ENCODE data around the gene INSM2. TPM values are rescaled to one million over a fixed set of nuclear protein-coding genes. Genes with fewer than 3 reads are reported as not detected.

Gene INSM2
- polyA plus RNA-seq, 1 donor (not counting 4 experiments of a cell fraction or from before 2014, with no cell fraction given) = not detected

DNA sequence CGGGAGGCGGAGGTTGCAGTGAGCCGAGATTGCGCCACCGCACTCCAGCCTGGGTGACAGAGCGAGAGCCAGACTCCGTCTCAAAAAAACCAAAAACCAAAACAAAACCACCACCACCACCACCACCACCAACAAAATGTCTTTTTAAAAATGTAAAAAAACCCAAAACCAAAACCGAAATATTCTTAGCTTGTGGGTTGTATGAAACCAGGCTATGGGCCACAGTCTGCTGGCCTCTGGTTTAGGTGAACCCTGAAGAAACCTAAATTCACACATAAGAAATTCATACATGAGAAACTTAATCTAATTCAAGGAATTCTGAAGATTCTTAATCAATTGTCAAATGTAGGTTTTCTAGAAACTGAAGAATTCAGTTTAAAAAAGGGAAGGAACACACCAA lies 37.6 kb downstream of the INSM2 start:
- Histone ChIP-seq H3K9me1 (ENCODE audit: control insufficient read depth, extremely low read depth, insufficient read depth, low read length) (no peaks in the 10 kb centered on the region), H3K79me2 (ENCODE audit: control insufficient read depth, insufficient read depth, low read length) (no peaks in the 10 kb centered on the region), H3K27me3 (ENCODE audit: control insufficient read depth, extremely low read depth, insufficient read depth, low read length) (no peaks in the 10 kb centered on the region), H3K27ac (ENCODE audit: control insufficient read depth, insufficient read depth, low read length) (no peak overlapping the region), H3K4me2 (ENCODE audit: control insufficient read depth, extremely low read depth, insufficient read depth, low read depth, low read length) (no peak overlapping the region), H3K9me3 (ENCODE audit: control insufficient read depth, low read depth, low read length) (no peaks in the 10 kb centered on the region), H3K4me3 (ENCODE audit: control insufficient read depth in 2 of 3, extremely low read depth in 1 of 3, insufficient read depth in 2 of 3, low read depth in 1 of 3, low read length in 3 of 3) (no peak overlapping the region), H3K36me3 (ENCODE audit: control insufficient read depth in 2 of 2, extremely low read depth in 1 of 2, insufficient read depth in 2 of 2, low read length in 2 of 2) (no peaks in the 10 kb centered on the region), H3K4me1 (ENCODE audit: control insufficient read depth, extremely low read depth, insufficient read depth, low read length) (no peaks in the 10 kb centered on the region), H2AFZ (ENCODE audit: control insufficient read depth, low read length) (no peak overlapping the region), H4K20me1 (ENCODE audit: control insufficient read depth, extremely low read depth, insufficient read depth, low read length) (no peaks in the 10 kb centered on the region), H3K9ac (ENCODE audit: control insufficient read depth, extremely low read depth, insufficient read depth, low read length) (no peak overlapping the region)
- no peak for DNase-seq (ENCODE audit: low read depth, low spot score)
- no peak for FAIRE-seq
- dilution Hi-C loops (cut with MboI; ENCODE audit: extremely low pct_ligation_motif_present, low sequenced_read_pairs) = no loop called here
- TF ChIP-seq EZH2 (IDR thresholded peaks at IDR 0.05; ENCODE audit: low read length) = no peak
- no peak for TF ChIP-seq CTCF (optimal IDR thresholded peaks at IDR 0.05 in 1 of 3, IDR thresholded peaks at IDR 0.05 in 1 of 3, conservative IDR thresholded peaks at IDR 0.05 in 1 of 3; ENCODE audit: extremely low read depth in 1 of 3, insufficient read depth in 2 of 3, low read length in 3 of 3)

DNA sequence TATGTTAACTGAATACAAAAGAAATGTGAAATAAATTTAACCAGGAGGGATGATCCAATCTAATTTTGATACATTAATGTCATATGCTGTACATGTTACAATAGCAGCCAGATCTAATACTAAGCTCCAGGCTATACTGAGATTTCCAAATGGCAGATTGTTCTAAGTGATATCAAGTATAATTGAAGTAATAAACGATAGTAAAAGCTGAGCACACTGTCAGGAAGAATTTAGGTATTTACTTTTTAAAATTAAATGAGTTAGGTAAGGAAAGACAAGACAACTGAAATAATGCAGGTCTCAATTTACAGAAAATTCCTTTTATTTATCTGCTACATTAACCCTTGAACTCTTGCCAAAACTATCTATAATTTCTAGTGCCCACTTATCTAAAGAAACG lies 39.9 kb downstream of the INSM2 start:
- H3K9me1 ChIP-seq (ENCODE audit: control insufficient read depth, extremely low read depth, insufficient read depth, low read length) = no peaks in the 10 kb centered on the region
- H3K27me3 ChIP-seq (ENCODE audit: control insufficient read depth, extremely low read depth, insufficient read depth, low read length) = no peaks in the 10 kb centered on the region
- H3K36me3 ChIP-seq (ENCODE audit: control insufficient read depth in 2 of 2, extremely low read depth in 1 of 2, insufficient read depth in 2 of 2, low read length in 2 of 2) = no peaks in the 10 kb centered on the region
- no peak overlapping the region for H3K4me3 ChIP-seq (ENCODE audit: control insufficient read depth in 2 of 3, extremely low read depth in 1 of 3, insufficient read depth in 2 of 3, low read depth in 1 of 3, low read length in 3 of 3)
- DNase-seq (ENCODE audit: low read depth, low spot score) (no peak), FAIRE-seq (no peak)
- no peak for TF ChIP-seq EZH2 (IDR thresholded peaks at IDR 0.05; ENCODE audit: low read length)
- TF ChIP-seq CTCF (optimal IDR thresholded peaks at IDR 0.05 in 1 of 3, IDR thresholded peaks at IDR 0.05 in 1 of 3, conservative IDR thresholded peaks at IDR 0.05 in 1 of 3; ENCODE audit: extremely low read depth in 1 of 3, insufficient read depth in 2 of 3, low read length in 3 of 3) = no peak
- H3K4me2 ChIP-seq (ENCODE audit: control insufficient read depth, extremely low read depth, insufficient read depth, low read depth, low read length) = no peak overlapping the region
- H3K9ac ChIP-seq (ENCODE audit: control insufficient read depth, extremely low read depth, insufficient read depth, low read length) = no peak overlapping the region
- H2AFZ ChIP-seq (ENCODE audit: control insufficient read depth, low read length) = no peak overlapping the region
- H4K20me1 ChIP-seq (ENCODE audit: control insufficient read depth, extremely low read depth, insufficient read depth, low read length) = no peaks in the 10 kb centered on the region
- H3K79me2 ChIP-seq (ENCODE audit: control insufficient read depth, insufficient read depth, low read length) = no peaks in the 10 kb centered on the region
- H3K4me1 ChIP-seq (ENCODE audit: control insufficient read depth, extremely low read depth, insufficient read depth, low read length) = no peaks in the 10 kb centered on the region
- no peaks in the 10 kb centered on the region for H3K9me3 ChIP-seq (ENCODE audit: control insufficient read depth, low read depth, low read length)
- dilution Hi-C loops (cut with MboI; ENCODE audit: extremely low pct_ligation_motif_present, low sequenced_read_pairs) = no loop called here
- no peak overlapping the region for H3K27ac ChIP-seq (ENCODE audit: control insufficient read depth, insufficient read depth, low read length)

Data from keratinocyte (primary cell).